Calu3 (cell line): ENCODE results near the gene ALS2. TPM values are rescaled to one million over a fixed set of nuclear protein-coding genes. Genes with fewer than 3 reads are reported as not detected.

ENCODE experiments used
- BruUV-seq: library from RNA; stranded (reverse); fragments of 400-500 nt; replicated peaks from 2 replicates; lab custom pipeline; 2021; lab: Mats Ljungman, UMichigan
- CTCF ChIA-PET: fragments of 300-600 bp; sonication (Branson Sonifier 250); formaldehyde crosslinking; loops from one replicate; lab custom pipeline; 2022; ENCODE audit warnings: antibody characterized with exemption; lab: Charles Lee
- DNase-seq: peaks from one replicate; pipeline ENCODE4 v3.0.0; 2022
- H3K27ac Mint-ChIP-seq: one replicate; pipeline ENCODE4 v1.8.0; 2022; ENCODE audit warnings: mixed read lengths; ENCODE audit not compliant: unreplicated experiment
- H3K27me3 Mint-ChIP-seq: one replicate; pipeline ENCODE4 v1.8.0; 2022; ENCODE audit warnings: mixed read lengths; ENCODE audit not compliant: unreplicated experiment
- H3K36me3 Mint-ChIP-seq: one replicate; pipeline ENCODE4 v1.8.0; 2022; ENCODE audit warnings: mild to moderate bottlenecking, moderate library complexity, mixed read lengths; ENCODE audit not compliant: insufficient read depth, unreplicated experiment
- H3K4me1 Mint-ChIP-seq: one replicate; pipeline ENCODE4 v1.8.0; 2022; ENCODE audit warnings: mild to moderate bottlenecking, low read depth, mixed read lengths; ENCODE audit not compliant: unreplicated experiment
- H3K4me3 Mint-ChIP-seq: one replicate; pipeline ENCODE4 v1.8.0; 2022; ENCODE audit warnings: mild to moderate bottlenecking, low read depth, moderate library complexity, mixed read lengths; ENCODE audit not compliant: unreplicated experiment
- H3K9me3 Mint-ChIP-seq: one replicate; pipeline ENCODE4 v1.8.0; 2022; ENCODE audit warnings: low read depth, mixed read lengths; ENCODE audit not compliant: unreplicated experiment
- intact Hi-C: fragments of 100-400 bp; cut with micrococcal nuclease; formaldehyde crosslinking; loops from one replicate; pipeline ENCODE4 v1.10.0; 2022; ENCODE audit not compliant: unreplicated experiment
- total RNA-seq: library from RNA; stranded (reverse); gene quantifications from 2 replicates; pipeline ENCODE4 v1.2.3, GENCODE V29; 2022
- TF ChIP-seq, protein P1 (sequence below): fragments of 200-600 bp; IDR thresholded peaks from one replicate; pipeline ENCODE4 v1.8.0; 2022; ENCODE audit warnings: antibody characterized with exemption; ENCODE audit not compliant: unreplicated experiment

The ALS2 gene
- total RNA-seq, 1 experiment from 2014 or later: 29.0 TPM

DNA sequence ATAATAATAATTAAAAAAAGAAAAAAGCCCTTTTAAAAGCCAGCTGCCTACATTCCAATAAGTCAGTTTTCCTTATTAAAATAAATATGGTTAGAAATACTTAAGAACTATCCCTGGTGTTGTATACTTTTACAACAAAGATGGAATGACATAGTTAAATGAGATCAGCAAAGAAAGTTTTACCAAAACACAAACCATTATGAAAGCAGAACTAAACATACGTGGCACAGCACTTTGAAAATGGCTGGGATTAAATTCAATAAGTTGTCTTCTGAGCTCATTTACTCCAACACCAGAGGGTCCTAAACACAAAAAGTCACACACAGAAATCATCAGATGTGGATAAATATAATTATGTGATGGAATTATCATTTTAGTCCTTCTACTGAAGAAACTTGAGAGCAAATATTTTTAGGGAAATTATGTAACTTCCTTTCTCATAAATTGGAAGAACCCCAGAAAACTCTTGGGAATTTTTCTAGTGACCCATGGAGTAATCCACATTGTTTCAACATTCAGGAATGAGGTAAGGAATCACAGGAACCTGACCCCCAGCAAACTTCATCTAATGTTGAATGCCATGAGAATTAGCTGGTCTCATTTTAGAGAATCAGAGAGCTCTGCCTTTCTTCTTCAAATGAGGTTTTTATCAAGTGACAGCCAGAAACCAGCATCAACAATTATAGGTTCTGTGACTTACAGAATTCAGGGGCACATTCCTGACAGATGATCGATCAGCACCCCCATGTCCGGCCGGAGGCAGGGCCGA lies 125.9 kb downstream of the ALS2 start:
- TF ChIP-seq, protein P1, sequence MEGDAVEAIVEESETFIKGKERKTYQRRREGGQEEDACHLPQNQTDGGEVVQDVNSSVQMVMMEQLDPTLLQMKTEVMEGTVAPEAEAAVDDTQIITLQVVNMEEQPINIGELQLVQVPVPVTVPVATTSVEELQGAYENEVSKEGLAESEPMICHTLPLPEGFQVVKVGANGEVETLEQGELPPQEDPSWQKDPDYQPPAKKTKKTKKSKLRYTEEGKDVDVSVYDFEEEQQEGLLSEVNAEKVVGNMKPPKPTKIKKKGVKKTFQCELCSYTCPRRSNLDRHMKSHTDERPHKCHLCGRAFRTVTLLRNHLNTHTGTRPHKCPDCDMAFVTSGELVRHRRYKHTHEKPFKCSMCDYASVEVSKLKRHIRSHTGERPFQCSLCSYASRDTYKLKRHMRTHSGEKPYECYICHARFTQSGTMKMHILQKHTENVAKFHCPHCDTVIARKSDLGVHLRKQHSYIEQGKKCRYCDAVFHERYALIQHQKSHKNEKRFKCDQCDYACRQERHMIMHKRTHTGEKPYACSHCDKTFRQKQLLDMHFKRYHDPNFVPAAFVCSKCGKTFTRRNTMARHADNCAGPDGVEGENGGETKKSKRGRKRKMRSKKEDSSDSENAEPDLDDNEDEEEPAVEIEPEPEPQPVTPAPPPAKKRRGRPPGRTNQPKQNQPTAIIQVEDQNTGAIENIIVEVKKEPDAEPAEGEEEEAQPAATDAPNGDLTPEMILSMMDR: no peak
- BruUV-seq: no TSS peak
- Mint-ChIP-seq H3K27me3 (no peaks in the 10 kb centered on the region), H3K4me3 (no peak overlapping the region), H3K27ac (no peak overlapping the region), H3K9me3 (no peaks in the 10 kb centered on the region), H3K36me3 (no peaks in the 10 kb centered on the region), H3K4me1 (no peaks in the 10 kb centered on the region)
- CTCF ChIA-PET: no interaction called here
- intact Hi-C loops: no loop called here
- DNase-seq: no peak

DNA sequence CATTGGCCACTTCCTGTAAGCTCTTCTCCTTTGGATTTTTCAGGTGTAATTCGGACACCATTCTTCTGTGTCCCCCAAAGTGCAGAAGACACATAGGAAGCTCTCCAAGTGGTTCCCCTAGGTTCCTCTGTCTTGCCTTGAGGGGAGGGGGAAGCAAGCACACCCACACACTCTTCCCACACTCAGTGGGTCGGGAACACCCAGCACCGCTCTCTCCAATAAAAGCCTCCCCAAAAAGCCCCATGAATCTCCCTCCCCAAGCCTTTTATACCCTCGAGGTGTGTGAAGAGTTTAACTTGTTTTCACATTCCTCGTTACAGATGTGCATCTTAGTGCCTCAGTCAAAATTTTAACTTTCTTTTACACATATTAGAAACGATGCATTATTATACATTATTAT lies 127.5 kb downstream of the ALS2 start:
- no TSS peak for BruUV-seq
- no peaks in the 10 kb centered on the region for H3K9me3 Mint-ChIP-seq
- CTCF ChIA-PET: interaction anchor here (0.6 kb wide), 1 partner anchor 1584 kb away, joined by 6 read pairs; no protein-coding TSS in a partner anchor
- no peaks in the 10 kb centered on the region for H3K36me3 Mint-ChIP-seq
- no peaks in the 10 kb centered on the region for H3K4me1 Mint-ChIP-seq
- no peak overlapping the region for H3K4me3 Mint-ChIP-seq
- intact Hi-C loops: no loop called here
- H3K27me3 Mint-ChIP-seq: no peaks in the 10 kb centered on the region
- no peak for DNase-seq
- H3K27ac Mint-ChIP-seq: no peak overlapping the region
- TF ChIP-seq, protein P1: no peak

Other genes with a start within 250 kb of the ALS2 start
- gene TMEM237, start 137.4 kb downstream of the ALS2 start, total RNA-seq: 19.9 and 27.1 TPM in 2 replicates
- 0.44 TPM in 1 of 2 replicates, not detected in the other for gene MPP4, start 82.3 kb downstream of the ALS2 start, total RNA-seq
- not detected in 2 replicates for gene CDK15, start 25.6 kb upstream of the ALS2 start, total RNA-seq